ENCODE data around the gene COL28A1.

The COL28A1 gene

GRCh38 chr7:7550663-7551062 is 15.0 kb upstream of the COL28A1 start:
- Histone ChIP-seq H3K4me3 (ENCODE audit: low read depth, low read length) (no peak overlapping the region), H4K91ac (ENCODE audit: low read depth, low read length) (no peak overlapping the region), H2BK12ac (ENCODE audit: low read length) (no peak overlapping the region), H3K4ac (ENCODE audit: low read depth, low read length) (no peak overlapping the region), H3K27ac (ENCODE audit: low read depth, low read length) (no peak overlapping the region), H3K18ac (ENCODE audit: low read length) (no peak overlapping the region), H3K79me2 (ENCODE audit: control insufficient read depth, insufficient read depth, low read length, poor library complexity) (no peaks in the 10 kb centered on the region), H2AFZ (ENCODE audit: insufficient read depth, low read length, poor library complexity) (no peak overlapping the region), H3K79me1 (ENCODE audit: low read length) (no peaks in the 10 kb centered on the region), H3K9me3 (ENCODE audit: insufficient read depth, low read depth, low read length) (no peaks in the 10 kb centered on the region), H3K9ac (ENCODE audit: low read length) (no peak overlapping the region), H4K12ac (ENCODE audit: low read depth, low read length) (no peak overlapping the region), H4K8ac (ENCODE audit: low read depth, low read length) (no peak overlapping the region), H2AK5ac (ENCODE audit: low read length) (no peak overlapping the region), H2BK120ac (ENCODE audit: insufficient read depth, low read length, poor library complexity) (no peak overlapping the region), H3K14ac (ENCODE audit: low read length) (no peak overlapping the region), H3K27me3 (ENCODE audit: insufficient read depth, low read length) (no peaks in the 10 kb centered on the region), H3K23ac (ENCODE audit: low read length) (no peak overlapping the region), H3K4me2 (ENCODE audit: low read length) (no peak overlapping the region), H2BK5ac (ENCODE audit: low read depth, low read length, poor library complexity) (no peak overlapping the region), H3K4me1 (ENCODE audit: control insufficient read depth in 1 of 2, insufficient read depth in 2 of 2, low read length in 2 of 2) (no peaks in the 10 kb centered on the region), H3K36me3 (ENCODE audit: control insufficient read depth in 1 of 2, insufficient read depth in 2 of 2, low read length in 2 of 2) (no peaks in the 10 kb centered on the region)
- no peak for DNase-seq
- WGBS (ENCODE audit: extremely low coverage, insufficient coverage, insufficient read length): no CpG with 5 or more reads among the region's 3 CpGs

GRCh38 chr7:7548407-7548806 is 12.7 kb upstream of the COL28A1 start:
- no peak overlapping the region for H2AFZ ChIP-seq (ENCODE audit: insufficient read depth, low read length, poor library complexity)
- no peak for DNase-seq
- no peak overlapping the region for H3K9ac ChIP-seq (ENCODE audit: low read length)
- no peak overlapping the region for H3K23ac ChIP-seq (ENCODE audit: low read length)
- H3K4me3 ChIP-seq (ENCODE audit: low read depth, low read length): no peak overlapping the region
- H3K4ac ChIP-seq (ENCODE audit: low read depth, low read length): no peak overlapping the region
- no peaks in the 10 kb centered on the region for H3K27me3 ChIP-seq (ENCODE audit: insufficient read depth, low read length)
- no peak overlapping the region for H4K8ac ChIP-seq (ENCODE audit: low read depth, low read length)
- H3K27ac ChIP-seq (ENCODE audit: low read depth, low read length): no peak overlapping the region
- H3K4me1 ChIP-seq (ENCODE audit: control insufficient read depth in 1 of 2, insufficient read depth in 2 of 2, low read length in 2 of 2): no peaks in the 10 kb centered on the region
- H3K36me3 ChIP-seq (ENCODE audit: control insufficient read depth in 1 of 2, insufficient read depth in 2 of 2, low read length in 2 of 2): no peaks in the 10 kb centered on the region
- H3K4me2 ChIP-seq (ENCODE audit: low read length): no peak overlapping the region
- no CpG with 5 or more reads among the region's 3 CpGs for WGBS (ENCODE audit: extremely low coverage, insufficient coverage, insufficient read length)
- H4K91ac ChIP-seq (ENCODE audit: low read depth, low read length): no peak overlapping the region
- no peak overlapping the region for H2BK120ac ChIP-seq (ENCODE audit: insufficient read depth, low read length, poor library complexity)
- H3K79me1 ChIP-seq (ENCODE audit: low read length): no peaks in the 10 kb centered on the region
- no peak overlapping the region for H4K12ac ChIP-seq (ENCODE audit: low read depth, low read length)
- no peaks in the 10 kb centered on the region for H3K79me2 ChIP-seq (ENCODE audit: control insufficient read depth, insufficient read depth, low read length, poor library complexity)
- no peak overlapping the region for H2AK5ac ChIP-seq (ENCODE audit: low read length)
- H2BK5ac ChIP-seq (ENCODE audit: low read depth, low read length, poor library complexity): no peak overlapping the region
- H3K9me3 ChIP-seq (ENCODE audit: insufficient read depth, low read depth, low read length): no peaks in the 10 kb centered on the region
- no peak overlapping the region for H3K14ac ChIP-seq (ENCODE audit: low read length)
- no peak overlapping the region for H3K18ac ChIP-seq (ENCODE audit: low read length)
- H2BK12ac ChIP-seq (ENCODE audit: low read length): no peak overlapping the region

- no peaks in the 10 kb centered on the region for H3K36me3 ChIP-seq (ENCODE audit: control insufficient read depth in 1 of 2, insufficient read depth in 2 of 2, low read length in 2 of 2)
- WGBS (ENCODE audit: extremely low coverage, insufficient coverage, insufficient read length): 100% methylated on average over 1 of the region's 4 CpGs
These were observed 6.7 kb upstream of the COL28A1 start for GRCh38 chr7:7542251-7542835.

GRCh38 chr7:7539711-7540110 is 4.0 kb upstream of the COL28A1 start:
- Histone ChIP-seq H2AK5ac (ENCODE audit: low read length) (no peak overlapping the region), H2BK5ac (ENCODE audit: low read depth, low read length, poor library complexity) (no peak overlapping the region), H3K23ac (ENCODE audit: low read length) (no peak overlapping the region), H4K12ac (ENCODE audit: low read depth, low read length) (no peak overlapping the region), H3K4me3 (ENCODE audit: low read depth, low read length) (no peak overlapping the region), H3K36me3 (ENCODE audit: control insufficient read depth in 1 of 2, insufficient read depth in 2 of 2, low read length in 2 of 2) (no peaks in the 10 kb centered on the region), H4K91ac (ENCODE audit: low read depth, low read length) (no peak overlapping the region), H3K18ac (ENCODE audit: low read length) (no peak overlapping the region), H2BK120ac (ENCODE audit: insufficient read depth, low read length, poor library complexity) (no peak overlapping the region), H3K4me2 (ENCODE audit: low read length) (no peak overlapping the region), H3K79me1 (ENCODE audit: low read length) (no peaks in the 10 kb centered on the region), H3K4ac (ENCODE audit: low read depth, low read length) (no peak overlapping the region), H3K14ac (ENCODE audit: low read length) (no peak overlapping the region), H3K9ac (ENCODE audit: low read length) (no peak overlapping the region), H3K79me2 (ENCODE audit: control insufficient read depth, insufficient read depth, low read length, poor library complexity) (no peaks in the 10 kb centered on the region), H3K27me3 (ENCODE audit: insufficient read depth, low read length) (no peaks in the 10 kb centered on the region), H4K8ac (ENCODE audit: low read depth, low read length) (no peak overlapping the region), H3K4me1 (ENCODE audit: control insufficient read depth in 1 of 2, insufficient read depth in 2 of 2, low read length in 2 of 2) (no peaks in the 10 kb centered on the region), H3K9me3 (ENCODE audit: insufficient read depth, low read depth, low read length) (peaks cover 2% of the 10 kb centered on the region), H2BK12ac (ENCODE audit: low read length) (no peak overlapping the region), H3K27ac (ENCODE audit: low read depth, low read length) (no peak overlapping the region), H2AFZ (ENCODE audit: insufficient read depth, low read length, poor library complexity) (no peak overlapping the region)
- no CpG with 5 or more reads among the region's 4 CpGs for WGBS (ENCODE audit: extremely low coverage, insufficient coverage, insufficient read length)
- DNase-seq: no peak

More at GRCh38 chr7:7542251-7542835, 6.7 kb upstream of the COL28A1 start:
- Histone ChIP-seq H3K9ac (ENCODE audit: low read length) (no peak overlapping the region), H4K91ac (ENCODE audit: low read depth, low read length) (no peak overlapping the region), H3K27me3 (ENCODE audit: insufficient read depth, low read length) (no peaks in the 10 kb centered on the region), H2AK5ac (ENCODE audit: low read length) (no peak overlapping the region), H3K23ac (ENCODE audit: low read length) (no peak overlapping the region), H3K14ac (ENCODE audit: low read length) (no peak overlapping the region), H3K18ac (ENCODE audit: low read length) (no peak overlapping the region), H3K4me1 (ENCODE audit: control insufficient read depth in 1 of 2, insufficient read depth in 2 of 2, low read length in 2 of 2) (no peaks in the 10 kb centered on the region), H4K8ac (ENCODE audit: low read depth, low read length) (no peak overlapping the region), H3K4me3 (ENCODE audit: low read depth, low read length) (no peak overlapping the region), H2BK5ac (ENCODE audit: low read depth, low read length, poor library complexity) (no peak overlapping the region), H3K4ac (ENCODE audit: low read depth, low read length) (no peak overlapping the region), H3K4me2 (ENCODE audit: low read length) (no peak overlapping the region), H3K79me1 (ENCODE audit: low read length) (no peaks in the 10 kb centered on the region), H3K79me2 (ENCODE audit: control insufficient read depth, insufficient read depth, low read length, poor library complexity) (no peaks in the 10 kb centered on the region), H3K27ac (ENCODE audit: low read depth, low read length) (no peak overlapping the region), H2AFZ (ENCODE audit: insufficient read depth, low read length, poor library complexity) (no peak overlapping the region), H2BK120ac (ENCODE audit: insufficient read depth, low read length, poor library complexity) (no peak overlapping the region), H3K9me3 (ENCODE audit: insufficient read depth, low read depth, low read length) (no peaks in the 10 kb centered on the region), H4K12ac (ENCODE audit: low read depth, low read length) (no peak overlapping the region), H2BK12ac (ENCODE audit: low read length) (no peak overlapping the region)
- no peak for DNase-seq

Data from trophoblast cell (in vitro differentiated cells and primary cell).